ENCODE results near the gene SIPA1L3. TPM values are rescaled to one million over a fixed set of nuclear protein-coding genes. Genes with fewer than 3 reads are reported as not detected.

The SIPA1L3 gene
- total RNA-seq, 1 donor from 2014 or later, result 63.2 TPM

DNA sequence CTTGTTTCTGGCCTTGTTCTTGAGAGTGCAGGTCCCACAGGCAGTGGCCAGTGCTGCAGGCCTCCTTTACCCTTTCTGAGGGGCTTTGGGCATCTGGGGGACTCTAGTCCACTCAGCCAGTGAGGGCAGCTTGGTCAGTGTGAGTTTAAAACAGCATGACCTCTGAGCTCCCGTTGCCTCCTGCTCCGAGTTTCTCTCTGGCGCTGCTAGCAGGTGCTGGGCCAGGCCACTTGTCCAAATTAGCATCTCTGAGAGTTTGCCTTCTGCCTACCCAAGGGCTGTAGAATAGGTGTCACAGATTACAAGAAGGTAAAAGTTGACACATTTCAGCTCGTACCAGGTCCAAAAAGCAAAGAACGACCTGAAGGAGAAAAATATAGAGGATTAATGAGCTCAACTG is 105.9 kb downstream of the SIPA1L3 start:
- Histone ChIP-seq H3K4me1 (peaks cover 6% of the 10 kb centered on the region), H3K27ac (no peak overlapping the region), H3K9me3 (no peaks in the 10 kb centered on the region), H3K4me3 (no peak overlapping the region), H3K36me3 (no peaks in the 10 kb centered on the region), H3K27me3 (ENCODE audit: low read depth) (no peaks in the 10 kb centered on the region)
- ATAC-seq, result peak in 1 of 2 donors; percentile 41
- TF ChIP-seq, protein P1, sequence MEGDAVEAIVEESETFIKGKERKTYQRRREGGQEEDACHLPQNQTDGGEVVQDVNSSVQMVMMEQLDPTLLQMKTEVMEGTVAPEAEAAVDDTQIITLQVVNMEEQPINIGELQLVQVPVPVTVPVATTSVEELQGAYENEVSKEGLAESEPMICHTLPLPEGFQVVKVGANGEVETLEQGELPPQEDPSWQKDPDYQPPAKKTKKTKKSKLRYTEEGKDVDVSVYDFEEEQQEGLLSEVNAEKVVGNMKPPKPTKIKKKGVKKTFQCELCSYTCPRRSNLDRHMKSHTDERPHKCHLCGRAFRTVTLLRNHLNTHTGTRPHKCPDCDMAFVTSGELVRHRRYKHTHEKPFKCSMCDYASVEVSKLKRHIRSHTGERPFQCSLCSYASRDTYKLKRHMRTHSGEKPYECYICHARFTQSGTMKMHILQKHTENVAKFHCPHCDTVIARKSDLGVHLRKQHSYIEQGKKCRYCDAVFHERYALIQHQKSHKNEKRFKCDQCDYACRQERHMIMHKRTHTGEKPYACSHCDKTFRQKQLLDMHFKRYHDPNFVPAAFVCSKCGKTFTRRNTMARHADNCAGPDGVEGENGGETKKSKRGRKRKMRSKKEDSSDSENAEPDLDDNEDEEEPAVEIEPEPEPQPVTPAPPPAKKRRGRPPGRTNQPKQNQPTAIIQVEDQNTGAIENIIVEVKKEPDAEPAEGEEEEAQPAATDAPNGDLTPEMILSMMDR (IDR thresholded peaks at IDR 0.05), result no peak
- intact Hi-C loops (cut with DNase I), result no loop called here
- DNase-seq, result no peak

DNA sequence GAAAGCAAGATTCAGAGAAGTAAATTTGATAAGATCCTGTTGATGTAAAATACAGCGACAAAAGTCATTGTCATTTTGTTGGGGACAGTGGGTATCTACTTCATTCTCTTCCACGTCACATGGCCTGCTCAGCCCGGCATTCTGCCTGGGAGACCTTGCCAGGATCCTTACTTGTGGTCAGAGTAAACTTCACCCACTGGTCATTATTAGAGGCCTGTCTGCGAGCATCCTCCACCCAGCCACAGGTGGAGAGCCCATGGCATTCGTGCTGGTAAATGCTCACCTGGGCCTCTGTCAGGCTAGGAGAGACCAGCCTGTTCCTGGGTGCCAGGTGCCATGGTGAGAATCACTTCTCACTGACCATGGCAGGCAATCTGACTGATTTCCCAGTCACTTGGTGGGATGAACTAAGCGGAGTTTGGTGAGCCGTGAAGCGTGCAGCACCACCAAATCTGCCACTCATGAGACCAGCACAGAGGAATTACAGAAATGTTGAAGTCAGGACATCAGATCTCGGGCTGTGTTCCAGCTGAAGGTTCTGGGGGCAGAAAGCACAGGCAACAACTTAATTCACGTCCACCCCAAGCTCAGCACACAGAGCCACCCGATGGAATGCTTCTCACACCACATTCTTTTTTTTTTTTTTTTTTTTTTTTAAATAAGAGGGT is 107.0 kb downstream of the SIPA1L3 start:
- TF ChIP-seq, protein P1 (IDR thresholded peaks at IDR 0.05), result no peak
- H3K4me1 ChIP-seq, result peaks cover 6% of the 10 kb centered on the region
- intact Hi-C loops (cut with DNase I), result no loop called here
- no peaks in the 10 kb centered on the region for H3K27me3 ChIP-seq (ENCODE audit: low read depth)
- ATAC-seq (no peak), DNase-seq (no peak)
- H3K9me3 ChIP-seq, result no peaks in the 10 kb centered on the region
- H3K4me3 ChIP-seq, result no peak overlapping the region
- no peaks in the 10 kb centered on the region for H3K36me3 ChIP-seq
- H3K27ac ChIP-seq, result no peak overlapping the region

DNA sequence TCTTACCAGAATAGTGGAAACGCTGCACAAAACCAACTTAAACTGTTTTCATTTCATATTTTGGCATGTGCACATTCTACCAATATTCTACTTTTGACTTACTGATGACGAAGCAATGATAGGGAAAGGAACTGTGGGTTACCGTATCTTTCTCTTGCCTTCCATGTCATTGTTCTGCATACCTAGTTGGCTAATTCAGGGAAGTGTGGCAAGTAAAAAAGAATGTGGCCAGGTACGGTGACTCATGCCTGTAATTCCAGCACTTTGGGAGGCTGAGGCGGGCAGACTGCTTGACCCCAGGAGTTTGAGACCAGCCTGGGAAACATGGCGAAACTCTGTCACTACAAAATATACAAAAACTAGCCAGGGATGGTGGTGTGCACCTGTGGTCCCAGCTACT is 108.2 kb downstream of the SIPA1L3 start:
- TF ChIP-seq, protein P1 (IDR thresholded peaks at IDR 0.05), result no peak
- Histone ChIP-seq H3K36me3 (no peaks in the 10 kb centered on the region), H3K9me3 (no peaks in the 10 kb centered on the region), H3K27me3 (ENCODE audit: low read depth) (no peaks in the 10 kb centered on the region), H3K4me3 (no peak overlapping the region), H3K4me1 (peaks cover 6% of the 10 kb centered on the region), H3K27ac (no peak overlapping the region)
- intact Hi-C loops (cut with DNase I), result no loop called here
- DNase-seq (no peak), ATAC-seq (peak in 1 of 2 donors; percentile 43)

DNA sequence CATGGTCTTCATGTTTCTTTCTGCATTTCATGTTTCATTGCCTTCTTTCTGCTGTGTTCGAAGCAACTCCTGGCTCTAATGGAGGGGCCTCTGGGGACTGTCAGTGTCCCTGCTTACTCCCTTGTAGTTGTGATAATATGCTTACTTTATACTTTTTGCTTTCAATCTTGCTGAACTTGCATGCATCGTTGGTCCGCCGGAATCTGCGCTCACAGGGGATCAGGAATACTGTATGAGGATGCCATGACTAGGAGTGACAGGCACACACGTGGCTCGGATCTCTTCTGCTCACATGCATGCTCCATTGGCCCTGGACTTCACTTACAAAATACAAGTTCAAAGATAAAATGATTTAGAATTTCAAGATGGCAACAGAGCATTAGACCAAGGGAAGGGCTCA is 108.8 kb downstream of the SIPA1L3 start:
- H3K36me3 ChIP-seq, result no peaks in the 10 kb centered on the region
- no peak for ATAC-seq
- no peak for DNase-seq
- TF ChIP-seq, protein P1 (IDR thresholded peaks at IDR 0.05), result no peak
- no peak overlapping the region for H3K4me3 ChIP-seq
- H3K27me3 ChIP-seq (ENCODE audit: low read depth), result no peaks in the 10 kb centered on the region
- H3K4me1 ChIP-seq, result peaks cover 7% of the 10 kb centered on the region
- no peak overlapping the region for H3K27ac ChIP-seq
- intact Hi-C loops (cut with DNase I), result no loop called here
- no peaks in the 10 kb centered on the region for H3K9me3 ChIP-seq

DNA sequence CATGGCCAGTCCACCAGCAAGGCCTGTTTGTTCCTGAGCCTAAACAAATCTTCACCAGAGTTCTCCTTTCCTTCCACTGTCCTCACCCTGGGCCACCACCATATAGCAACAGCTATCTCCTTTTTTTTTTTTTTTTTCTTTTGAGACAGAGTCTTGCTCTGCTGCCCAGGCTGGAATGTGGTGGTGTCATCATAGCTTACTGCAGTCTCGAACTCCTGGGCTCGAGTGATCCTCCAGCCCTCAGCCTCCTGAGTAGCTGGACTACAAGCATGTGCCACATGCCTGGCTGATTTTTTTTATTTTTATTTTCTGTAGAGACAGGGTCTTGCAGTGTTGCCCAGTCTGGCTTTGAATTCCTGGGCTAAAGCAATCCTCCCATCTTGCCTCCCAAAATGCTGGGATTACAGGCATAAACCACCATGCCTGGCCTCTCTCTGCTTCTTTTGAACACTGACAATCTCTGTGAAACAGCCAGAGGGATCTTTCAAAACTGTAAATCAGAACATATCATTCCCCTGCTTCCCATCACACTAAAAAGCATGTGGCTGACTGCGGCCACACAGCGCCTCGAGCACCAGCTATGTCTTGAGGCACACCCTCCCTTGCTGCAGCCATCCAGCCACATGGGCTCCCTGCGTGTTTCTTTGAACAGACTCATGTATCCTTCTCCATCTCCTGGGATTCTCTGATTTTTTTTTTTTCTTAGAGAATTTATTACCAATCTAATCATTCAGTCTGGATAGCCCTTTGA is 110.6 kb downstream of the SIPA1L3 start:
- DNase-seq, result no peak
- peaks cover 7% of the 10 kb centered on the region for H3K4me1 ChIP-seq
- no peaks in the 10 kb centered on the region for H3K27me3 ChIP-seq (ENCODE audit: low read depth)
- H3K27ac ChIP-seq, result no peak overlapping the region
- H3K36me3 ChIP-seq, result no peaks in the 10 kb centered on the region
- H3K9me3 ChIP-seq, result no peaks in the 10 kb centered on the region
- H3K4me3 ChIP-seq, result no peak overlapping the region
- ATAC-seq, result no peak
- intact Hi-C loops (cut with DNase I), result no loop called here
- TF ChIP-seq, protein P1 (IDR thresholded peaks at IDR 0.05), result no peak
